GM12891 (cell line): Measurements from ENCODE around the gene FBN1.

ENCODE experiments used
- DNase-seq: peaks from one replicate; pipeline ENCODE4 v3.0.0; 2011; ENCODE audit warnings: low spot score; ENCODE audit not compliant: insufficient read length
- FAIRE-seq: peaks from 2 replicates; lab custom pipeline; 2011; peaks lifted over from hg19 to GRCh38; lab: Jason Lieb, UNC
- PAX5 ChIP-seq: IDR thresholded peaks from 2 replicates; pipeline ENCODE4 v1.6.1; 2011; ENCODE audit warnings: low read length, moderate library complexity, mild to moderate bottlenecking; ENCODE audit not compliant: insufficient read depth, severe bottlenecking
- POLR2A ChIP-seq: IDR thresholded peaks from 2 replicates; pipeline ENCODE4 v1.6.1; 2011; ENCODE audit warnings: low read depth, low read length, control low read depth
- POLR2AphosphoS5 ChIP-seq: IDR thresholded peaks from 2 replicates; pipeline ENCODE4 v1.6.1; 2011; ENCODE audit warnings: low read depth, low read length, control low read depth
- POU2F2 ChIP-seq: IDR thresholded peaks from 2 replicates; pipeline ENCODE4 v1.6.1; 2011; ENCODE audit warnings: low read depth, mild to moderate bottlenecking, control low read depth, low read length, moderate library complexity
- SPI1 ChIP-seq: IDR thresholded peaks from 2 replicates; pipeline ENCODE4 v1.6.1; 2011; ENCODE audit warnings: low read depth, low read length, control low read depth
- TAF1 ChIP-seq: IDR thresholded peaks from 2 replicates; pipeline ENCODE4 v1.6.1; 2011; ENCODE audit warnings: low read depth, low read length, control low read depth

The FBN1 gene

GRCh38 chr15:48389691-48390143, 255.8 kb downstream of the FBN1 start:
- no peak for FAIRE-seq
- TF ChIP-seq TAF1 = no peak
- no peak for TF ChIP-seq PAX5
- no peak for TF ChIP-seq POU2F2
- no peak for TF ChIP-seq POLR2AphosphoS5
- TF ChIP-seq POLR2A = no peak
- TF ChIP-seq SPI1 = no peak
- DNase-seq = no peak

- DNase-seq (no peak), FAIRE-seq (no peak)
- TF ChIP-seq POU2F2 (no peak), TAF1 (no peak), SPI1 (no peak), POLR2AphosphoS5 (no peak), POLR2A (no peak), PAX5 (no peak)
These were observed 256.6 kb downstream of the FBN1 start for GRCh38 chr15:48388910-48389309.

- DNase-seq (no peak), FAIRE-seq (no peak)
- TF ChIP-seq PAX5 = no peak
- no peak for TF ChIP-seq SPI1
- TF ChIP-seq POLR2AphosphoS5 = no peak
- TF ChIP-seq POU2F2 = no peak
- no peak for TF ChIP-seq POLR2A
- no peak for TF ChIP-seq TAF1
These were observed 257.3 kb downstream of the FBN1 start for GRCh38 chr15:48388016-48388851.

GRCh38 chr15:48385031-48385830, 260.3 kb downstream of the FBN1 start:
- FAIRE-seq (no peak), DNase-seq (no peak)
- TF ChIP-seq PAX5 (no peak), TAF1 (no peak), POLR2A (no peak), POLR2AphosphoS5 (no peak), SPI1 (no peak), POU2F2 (no peak)

- DNase-seq (no peak), FAIRE-seq (no peak)
- TF ChIP-seq POU2F2 = no peak
- no peak for TF ChIP-seq PAX5
- no peak for TF ChIP-seq POLR2AphosphoS5
- TF ChIP-seq TAF1 = no peak
- TF ChIP-seq POLR2A = no peak
- TF ChIP-seq SPI1 = no peak
These were observed 260.9 kb downstream of the FBN1 start for GRCh38 chr15:48384616-48385015.

GRCh38 chr15:48383031-48383430, 262.5 kb downstream of the FBN1 start:
- no peak for TF ChIP-seq POLR2A
- no peak for TF ChIP-seq POLR2AphosphoS5
- TF ChIP-seq TAF1 = no peak
- no peak for TF ChIP-seq POU2F2
- no peak for TF ChIP-seq PAX5
- no peak for TF ChIP-seq SPI1
- FAIRE-seq (no peak), DNase-seq (no peak)

- TF ChIP-seq PAX5 = no peak
- TF ChIP-seq POLR2A = no peak
- TF ChIP-seq POU2F2 = no peak
- TF ChIP-seq POLR2AphosphoS5 = no peak
- FAIRE-seq (no peak), DNase-seq (no peak)
These were observed 263.6 kb downstream of the FBN1 start for GRCh38 chr15:48381861-48382260.

- DNase-seq (no peak), FAIRE-seq (no peak)
These were observed 265.3 kb downstream of the FBN1 start for GRCh38 chr15:48380198-48380597.

GRCh38 chr15:48375767-48376166, 269.7 kb downstream of the FBN1 start:
- TF ChIP-seq PAX5 = no peak
- no peak for TF ChIP-seq POLR2AphosphoS5
- no peak for TF ChIP-seq POLR2A
- no peak for TF ChIP-seq SPI1
- no peak for FAIRE-seq
- DNase-seq = no peak

More at GRCh38 chr15:48380198-48380597, 265.3 kb downstream of the FBN1 start:
- TF ChIP-seq POLR2AphosphoS5 (no peak), POU2F2 (no peak), SPI1 (no peak; the same call in 1 of the 2 replicates), TAF1 (no peak), POLR2A (no peak), PAX5 (no peak)
